Immature natural killer cell (primary cell): ENCODE data around the gene SCG2. TPM values are rescaled to one million over a fixed set of nuclear protein-coding genes. Genes with fewer than 3 reads are reported as not detected.

ENCODE experiments used
- DNase-seq, 3 donors: peaks; one replicate each; pipeline ENCODE4 v3.0.0; 2022; ENCODE audit warnings: mixed read lengths in 1 of 3
- H3K27ac Mint-ChIP-seq, 6 donors: one replicate each; pipeline ENCODE4 v1.8.0; 2020; ENCODE audit warnings: mixed read lengths in 6 of 6, mild to moderate bottlenecking in 5 of 6, inconsistent platforms in 4 of 6, moderate library complexity in 3 of 6
- H3K27me3 Mint-ChIP-seq, 3 donors: one replicate each; pipeline ENCODE4 v1.8.0; 2020 to 2021; ENCODE audit warnings: low read depth in 3 of 3, mild to moderate bottlenecking in 3 of 3, mixed read lengths in 3 of 3, moderate library complexity in 3 of 3, inconsistent platforms in 1 of 3
- H3K36me3 Mint-ChIP-seq, 3 donors: one replicate each; pipeline ENCODE4 v1.8.0; 2020; ENCODE audit warnings: mixed read lengths in 3 of 3, inconsistent platforms in 2 of 3, mild to moderate bottlenecking in 2 of 3
- H3K4me1 Mint-ChIP-seq, 2 donors: one replicate each; pipeline ENCODE4 v1.8.0; 2020; ENCODE audit warnings: inconsistent platforms in 2 of 2, mild to moderate bottlenecking in 2 of 2, mixed read lengths in 2 of 2, moderate library complexity in 1 of 2
- H3K4me3 Mint-ChIP-seq, 5 donors: one replicate each; pipeline ENCODE4 v1.8.0; 2020; ENCODE audit warnings: mild to moderate bottlenecking in 5 of 5, mixed read lengths in 5 of 5, inconsistent platforms in 3 of 5, moderate library complexity in 3 of 5
- H3K9me3 Mint-ChIP-seq, 6 donors: one replicate each; pipeline ENCODE4 v1.8.0; 2020; ENCODE audit warnings: mild to moderate bottlenecking in 6 of 6, mixed read lengths in 6 of 6, inconsistent platforms in 4 of 6, moderate library complexity in 3 of 6
- polyA plus RNA-seq, 3 donors: library from polyadenylated mRNA; unstranded; fragments of 300-500 nt; fragmentation: Illumina TruSeq; gene quantifications; one replicate each; pipeline ENCODE4 v1.2.3, GENCODE V29; 2021

The SCG2 gene
- polyA plus RNA-seq, 3 donors from 2014 or later = not detected

DNA sequence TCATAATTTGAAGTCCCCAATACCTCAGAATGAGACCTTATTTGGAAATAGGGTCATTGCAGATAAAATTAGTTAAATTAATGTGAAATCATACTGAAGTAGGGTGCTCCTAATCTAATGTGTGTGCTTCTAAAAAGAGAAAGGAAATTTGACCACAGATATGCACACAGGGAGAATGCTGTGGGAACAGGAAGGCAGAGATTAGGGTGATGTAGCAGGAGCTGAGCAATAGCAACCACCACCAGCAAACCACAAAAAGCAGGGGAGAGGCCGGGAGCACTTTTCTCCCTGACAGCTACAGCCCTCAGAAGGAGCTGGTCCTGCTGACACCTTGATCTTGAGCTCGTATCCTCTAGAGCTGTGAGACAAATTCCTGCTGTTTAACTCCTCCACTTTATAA is 24.6 kb upstream of the SCG2 start:
- H3K27me3 Mint-ChIP-seq = peaks cover 0 to 2% (median 0%) of the 10 kb centered on the region in 3 donors
- H3K27ac Mint-ChIP-seq = no peak overlapping the region
- H3K4me1 Mint-ChIP-seq = no peaks in the 10 kb centered on the region
- H3K4me3 Mint-ChIP-seq = no peak overlapping the region
- DNase-seq = no peak
- peaks cover 0 to 7% (median 0%) of the 10 kb centered on the region in 6 donors for H3K9me3 Mint-ChIP-seq
- H3K36me3 Mint-ChIP-seq = no peaks in the 10 kb centered on the region

- peaks cover 0 to 2% (median 0%) of the 10 kb centered on the region in 3 donors for H3K27me3 Mint-ChIP-seq
- no peak for DNase-seq
- no peaks in the 10 kb centered on the region for H3K4me1 Mint-ChIP-seq
- peaks cover 0 to 7% (median 0%) of the 10 kb centered on the region in 6 donors for H3K9me3 Mint-ChIP-seq
- H3K27ac Mint-ChIP-seq = no peak overlapping the region
- H3K4me3 Mint-ChIP-seq = no peak overlapping the region
- no peaks in the 10 kb centered on the region for H3K36me3 Mint-ChIP-seq
Measured at GRCh38 chr2:223625652-223626051, 23.5 kb upstream of the SCG2 start.

DNA sequence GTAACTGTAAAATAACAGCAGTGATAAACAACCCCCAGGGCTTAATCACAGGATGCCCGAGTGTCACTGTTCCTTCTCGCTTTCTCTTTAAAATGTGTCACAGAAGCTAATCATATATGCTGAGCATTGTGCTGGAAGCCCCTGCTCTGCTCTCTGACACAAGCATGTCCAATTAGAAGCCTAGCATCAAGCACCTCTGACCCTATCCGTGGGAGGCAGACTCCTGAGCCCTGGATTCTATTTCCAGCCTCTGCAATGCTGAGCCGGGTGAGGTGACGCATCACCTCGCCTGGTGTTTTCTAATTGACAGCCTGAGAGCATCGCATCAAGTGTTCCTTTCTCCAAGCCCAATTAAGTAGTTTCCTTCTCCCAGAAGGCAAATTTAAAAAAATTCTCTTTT is 19.7 kb upstream of the SCG2 start:
- Mint-ChIP-seq H3K4me3 (no peak overlapping the region), H3K27ac (no peak overlapping the region), H3K36me3 (no peaks in the 10 kb centered on the region), H3K4me1 (no peaks in the 10 kb centered on the region), H3K27me3 (peaks cover 2 to 4% (median 3%) of the 10 kb centered on the region in 3 donors), H3K9me3 (peaks cover 0 to 3% (median 0%) of the 10 kb centered on the region in 6 donors)
- DNase-seq = no peak

DNA sequence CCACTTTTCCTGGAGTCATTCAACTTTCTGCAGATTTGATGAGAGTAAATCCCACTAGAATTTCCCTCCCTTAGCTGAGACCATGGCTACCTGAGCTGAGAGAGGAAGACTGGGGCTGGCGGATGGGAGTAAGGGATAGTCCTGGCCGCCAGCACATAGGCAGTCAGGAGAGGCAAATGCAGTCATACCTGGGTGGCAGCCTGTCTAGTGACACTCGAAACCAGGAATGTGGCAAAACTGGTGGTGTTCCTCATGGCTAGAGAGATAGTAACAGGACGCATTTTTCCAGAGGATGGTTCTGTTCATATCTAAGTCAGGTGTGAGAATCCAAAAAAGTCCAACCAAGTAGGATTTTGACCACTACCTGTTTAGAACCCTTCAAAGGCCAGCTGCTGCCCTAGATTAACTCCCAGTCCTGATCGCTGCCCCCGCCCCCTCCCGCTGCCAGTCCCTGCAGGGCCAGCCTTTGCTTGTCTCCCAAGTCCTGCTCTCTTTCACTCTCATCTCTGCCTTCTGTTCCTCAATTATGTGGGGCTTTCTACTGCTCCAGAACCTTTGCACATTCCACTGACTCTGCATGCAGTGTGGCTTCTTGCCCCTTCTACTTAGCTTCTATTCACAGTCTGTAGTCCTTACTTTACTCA is 17.4 kb upstream of the SCG2 start:
- Mint-ChIP-seq H3K27me3 (peaks cover 4 to 6% (median 5%) of the 10 kb centered on the region in 3 donors), H3K9me3 (peaks cover 0 to 3% (median 0%) of the 10 kb centered on the region in 6 donors), H3K4me1 (no peaks in the 10 kb centered on the region), H3K36me3 (no peaks in the 10 kb centered on the region), H3K27ac (no peak overlapping the region), H3K4me3 (no peak overlapping the region)
- DNase-seq = no peak

DNA sequence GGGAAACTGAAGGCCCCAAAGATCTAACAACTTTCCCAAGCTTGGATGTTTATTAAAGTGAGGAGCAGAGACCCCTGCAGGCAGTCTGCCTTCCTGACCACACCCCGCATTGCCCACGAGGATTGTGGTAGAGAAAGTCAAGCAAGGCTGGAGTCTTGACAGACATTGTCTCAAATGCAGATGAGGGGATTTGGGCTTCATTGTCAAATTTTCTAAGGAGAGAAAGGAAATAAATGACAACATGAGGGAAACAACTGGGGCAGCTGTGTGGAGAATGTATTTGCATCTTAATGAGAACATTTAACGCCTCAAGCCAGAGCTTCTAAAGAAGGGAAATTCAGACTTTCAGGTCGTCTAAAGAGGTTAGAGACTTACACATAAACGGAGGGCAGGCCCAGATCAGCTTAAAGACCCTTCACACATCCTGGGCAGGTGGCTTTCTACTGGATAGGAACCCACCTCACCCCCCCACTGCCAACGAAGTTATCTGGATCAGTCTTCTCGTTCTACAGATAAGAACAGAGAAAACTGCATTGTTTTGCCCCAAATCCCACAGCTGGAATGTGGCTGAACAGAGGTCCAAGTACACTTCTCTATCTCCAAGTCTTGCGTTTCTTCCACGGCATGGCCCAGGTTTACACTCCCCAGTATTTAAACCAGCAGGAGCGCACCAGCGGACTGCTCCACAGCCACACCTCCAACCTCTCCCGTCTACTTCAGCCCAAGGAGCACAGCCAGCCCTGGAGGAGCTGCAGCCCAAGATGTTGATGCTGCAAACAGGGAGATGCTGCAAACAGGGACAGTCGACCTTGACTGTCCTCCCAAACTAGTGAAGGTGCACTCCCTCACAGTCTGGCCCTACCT is 16.2 kb upstream of the SCG2 start:
- H3K27me3 Mint-ChIP-seq = peaks cover 5 to 12% (median 10%) of the 10 kb centered on the region in 3 donors
- H3K9me3 Mint-ChIP-seq = peaks cover 0 to 9% (median 0%) of the 10 kb centered on the region in 6 donors
- no peak for DNase-seq
- no peaks in the 10 kb centered on the region for H3K36me3 Mint-ChIP-seq
- H3K27ac Mint-ChIP-seq = no peak overlapping the region
- no peak overlapping the region for H3K4me3 Mint-ChIP-seq
- H3K4me1 Mint-ChIP-seq = no peaks in the 10 kb centered on the region

DNA sequence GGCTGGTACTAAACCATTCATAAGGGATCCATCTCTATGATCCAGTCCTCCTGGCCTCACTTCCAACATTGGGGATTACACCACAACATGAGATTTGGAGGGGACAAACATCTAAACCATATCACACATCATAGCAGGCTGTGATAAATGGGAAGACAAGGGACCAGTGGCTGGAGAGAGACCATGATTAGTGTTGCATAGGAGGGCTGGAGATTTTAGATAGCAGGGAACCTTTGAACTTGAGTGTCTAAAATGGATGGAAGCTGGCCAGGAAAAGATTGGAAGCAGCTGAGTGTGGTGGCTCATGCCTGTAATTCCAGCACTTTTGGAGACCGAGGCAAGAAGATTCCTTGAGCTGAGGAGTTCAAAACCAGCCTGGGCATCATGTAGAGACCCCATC is 12.4 kb upstream of the SCG2 start:
- Mint-ChIP-seq H3K9me3 (peaks cover 0 to 9% (median 0%) of the 10 kb centered on the region in 6 donors), H3K36me3 (no peaks in the 10 kb centered on the region), H3K4me3 (no peak overlapping the region), H3K27ac (no peak overlapping the region), H3K27me3 (peaks cover 14 to 25% (median 14%) of the 10 kb centered on the region in 3 donors), H3K4me1 (no peaks in the 10 kb centered on the region)
- DNase-seq = no peak

GRCh38 chr2:223613017-223613950 is 11.1 kb upstream of the SCG2 start:
- no peaks in the 10 kb centered on the region for H3K36me3 Mint-ChIP-seq
- no peak overlapping the region for H3K27ac Mint-ChIP-seq
- H3K4me1 Mint-ChIP-seq = no peaks in the 10 kb centered on the region
- H3K27me3 Mint-ChIP-seq = peaks cover 10 to 29% (median 13%) of the 10 kb centered on the region in 3 donors
- no peak for DNase-seq
- H3K9me3 Mint-ChIP-seq = peaks cover 0 to 9% (median 0%) of the 10 kb centered on the region in 6 donors
- H3K4me3 Mint-ChIP-seq = no peak overlapping the region

DNA sequence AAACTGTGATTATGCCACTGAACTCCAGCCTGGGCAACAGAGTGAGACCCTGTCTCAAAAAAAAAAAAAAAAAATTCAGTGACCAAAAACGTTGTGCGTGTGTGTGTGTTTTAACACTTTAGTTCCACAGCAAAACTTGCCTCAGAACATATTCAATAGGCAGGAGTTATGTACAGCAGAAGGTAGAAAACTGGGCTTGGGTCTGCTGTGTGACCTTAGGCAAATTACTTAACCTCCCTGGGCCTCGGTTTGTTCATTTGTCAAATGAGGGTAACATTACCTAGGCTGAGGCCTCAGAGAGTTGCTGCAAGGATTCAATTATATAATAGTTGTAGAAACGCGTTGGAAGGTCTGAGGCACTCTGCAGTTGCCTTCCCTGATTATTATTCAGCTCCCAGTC is 10.3 kb upstream of the SCG2 start:
- Mint-ChIP-seq H3K27me3 (peaks cover 10 to 29% (median 13%) of the 10 kb centered on the region in 3 donors), H3K9me3 (peaks cover 0 to 9% (median 0%) of the 10 kb centered on the region in 6 donors), H3K4me1 (no peaks in the 10 kb centered on the region), H3K36me3 (no peaks in the 10 kb centered on the region), H3K4me3 (no peak overlapping the region), H3K27ac (no peak overlapping the region)
- DNase-seq = no peak

- H3K27ac Mint-ChIP-seq = no peak overlapping the region
- peaks cover 10 to 29% (median 13%) of the 10 kb centered on the region in 3 donors for H3K27me3 Mint-ChIP-seq
- H3K4me3 Mint-ChIP-seq = no peak overlapping the region
- H3K36me3 Mint-ChIP-seq = no peaks in the 10 kb centered on the region
- H3K9me3 Mint-ChIP-seq = peaks cover 0 to 9% (median 1%) of the 10 kb centered on the region in 6 donors
- H3K4me1 Mint-ChIP-seq = no peaks in the 10 kb centered on the region
- DNase-seq = no peak
Measured at GRCh38 chr2:223611061-223611460, 8.9 kb upstream of the SCG2 start.

GRCh38 chr2:223607476-223607875 is 5.3 kb upstream of the SCG2 start:
- no peaks in the 10 kb centered on the region for H3K4me1 Mint-ChIP-seq
- H3K27me3 Mint-ChIP-seq = peaks cover 1 to 17% (median 8%) of the 10 kb centered on the region in 3 donors

GRCh38 chr2:223606946-223607345 is 4.8 kb upstream of the SCG2 start:
- Mint-ChIP-seq H3K27me3 (peaks cover 1 to 17% (median 6%) of the 10 kb centered on the region in 3 donors), H3K4me1 (no peaks in the 10 kb centered on the region), H3K27ac (no peak overlapping the region), H3K36me3 (no peaks in the 10 kb centered on the region), H3K9me3 (peaks cover 0 to 4% (median 0%) of the 10 kb centered on the region in 6 donors), H3K4me3 (no peak overlapping the region)
- no peak for DNase-seq

More at GRCh38 chr2:223607476-223607875, 5.3 kb upstream of the SCG2 start:
- Mint-ChIP-seq H3K36me3 (no peaks in the 10 kb centered on the region), H3K4me3 (no peak overlapping the region), H3K27ac (no peak overlapping the region), H3K9me3 (peaks cover 0 to 4% (median 0%) of the 10 kb centered on the region in 6 donors)
- no peak for DNase-seq

GRCh38 chr2:223604231-223604630 is 2.1 kb upstream of the SCG2 start:
- Mint-ChIP-seq H3K36me3 (no peaks in the 10 kb centered on the region), H3K4me3 (no peak overlapping the region), H3K27ac (no peak overlapping the region), H3K9me3 (peaks cover 0 to 4% (median 0%) of the 10 kb centered on the region in 6 donors), H3K4me1 (no peaks in the 10 kb centered on the region), H3K27me3 (peaks cover 0 to 8% (median 2%) of the 10 kb centered on the region in 3 donors)
- no peak for DNase-seq

GRCh38 chr2:223602972-223603371 is 811 bp upstream of the SCG2 start:
- DNase-seq = no peak
- peaks cover 0 to 4% (median 0%) of the 10 kb centered on the region in 6 donors for H3K9me3 Mint-ChIP-seq
- H3K27me3 Mint-ChIP-seq = peaks cover 0 to 4% (median 2%) of the 10 kb centered on the region in 3 donors
- H3K4me1 Mint-ChIP-seq = no peaks in the 10 kb centered on the region
- no peak overlapping the region for H3K4me3 Mint-ChIP-seq
- H3K36me3 Mint-ChIP-seq = no peaks in the 10 kb centered on the region
- H3K27ac Mint-ChIP-seq = no peak overlapping the region
